NCI-H774 (cell line): ENCODE data around the gene MYRF.

ENCODE experiments used
- DNase-seq: peaks from one replicate; lab custom pipeline; 2025; lab: John Stamatoyannopoulos, UW

MYRF gene

DNA sequence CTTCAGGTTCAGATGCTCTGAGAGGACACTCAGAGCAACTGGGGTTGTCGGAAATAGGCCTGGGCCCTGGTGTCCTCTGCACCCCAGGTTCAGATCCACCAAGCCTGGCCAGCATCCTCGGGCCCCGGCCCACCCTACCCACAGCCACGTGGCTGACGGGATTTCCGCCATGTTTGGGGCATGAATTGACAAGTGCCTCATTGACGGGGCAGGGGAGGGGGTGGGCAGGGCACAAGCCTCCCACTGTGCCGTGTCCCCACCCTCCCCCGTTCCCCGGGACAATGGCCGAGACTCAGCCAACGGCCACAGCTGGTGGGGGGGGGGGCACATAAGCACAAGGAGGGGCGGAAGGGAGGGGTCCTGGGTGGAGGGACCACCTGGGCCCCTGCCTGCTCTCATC is 8.5 kb downstream of the MYRF start:
- DNase-seq, result no peak

DNA sequence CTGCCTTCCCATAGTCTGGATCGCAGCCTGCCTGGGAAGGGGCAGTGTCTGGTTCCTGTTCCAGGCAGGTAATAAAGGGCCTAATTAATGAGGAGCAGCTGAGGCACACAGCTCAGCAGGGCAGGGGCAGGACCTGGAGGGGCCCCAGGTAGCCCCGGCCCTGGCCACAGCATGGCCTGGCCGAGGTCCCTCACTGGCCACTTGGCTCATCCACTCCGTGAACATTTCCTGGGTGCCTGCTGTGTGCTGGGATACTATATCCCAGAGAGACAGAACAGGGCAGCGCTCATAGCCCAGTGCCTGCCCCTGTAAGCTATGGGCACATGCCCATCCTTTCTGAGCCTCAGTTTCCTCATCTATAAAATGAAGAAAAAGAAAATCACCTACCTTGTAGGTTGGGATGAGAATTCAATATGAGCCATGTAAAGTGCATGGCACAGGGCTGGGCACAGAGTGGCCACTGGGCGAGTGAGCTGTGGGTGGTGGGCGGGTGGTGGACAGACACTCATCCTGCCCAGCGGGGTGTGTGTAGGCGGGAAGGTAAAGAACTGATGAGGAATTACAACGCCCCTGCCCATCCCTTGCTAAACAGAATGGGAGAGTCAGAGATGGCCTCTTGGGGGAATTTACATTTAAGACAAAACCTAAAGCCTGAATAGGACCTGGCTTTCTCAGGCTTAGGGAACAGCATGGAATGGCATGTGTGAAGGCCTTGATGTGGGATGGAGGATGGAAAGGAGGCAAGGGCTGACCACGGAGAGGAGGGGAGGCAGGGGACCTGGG is 9.2 kb downstream of the MYRF start:
- no peak for DNase-seq

DNA sequence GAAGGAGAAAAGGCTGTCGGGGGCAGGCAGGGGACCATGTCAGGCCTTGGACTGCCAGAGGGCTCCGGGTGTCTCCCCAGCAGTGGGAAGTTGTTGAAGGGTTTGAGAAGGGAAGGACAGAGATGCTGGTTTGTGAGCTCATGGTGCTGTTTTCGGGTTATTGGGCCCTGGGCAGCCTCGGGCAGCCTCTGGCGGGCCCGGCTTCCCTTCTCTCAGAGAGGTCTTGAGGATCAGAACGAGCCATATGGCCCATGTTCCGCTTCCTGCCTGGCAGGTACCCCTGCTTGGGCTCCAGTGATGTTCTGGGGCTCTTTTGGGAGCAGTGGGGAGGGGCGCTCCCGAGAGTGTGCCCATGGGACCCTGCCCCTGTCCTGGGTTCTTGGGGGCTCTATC is 9.8 kb downstream of the MYRF start:
- DNase-seq, result no peak

DNA sequence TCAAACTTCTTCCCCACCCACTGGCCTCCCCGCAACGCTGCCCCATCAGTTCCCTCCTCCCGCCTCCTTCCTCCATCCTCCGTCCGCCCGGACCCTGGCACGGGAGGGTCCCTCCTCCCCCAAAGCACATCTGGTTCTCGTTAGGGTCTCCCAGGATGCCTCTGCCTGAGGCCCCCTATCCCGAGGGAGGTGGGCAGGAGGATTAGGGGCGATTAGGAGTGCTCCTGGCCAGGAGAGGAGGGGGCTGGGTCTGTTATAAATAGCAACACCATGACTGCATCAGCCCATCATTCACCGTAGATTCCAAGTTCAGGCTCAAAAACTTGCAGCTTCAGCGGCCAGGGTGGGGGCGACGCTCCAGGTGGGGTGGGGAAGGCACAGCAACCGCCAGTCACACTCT is 10.4 kb downstream of the MYRF start:
- DNase-seq, result no peak

DNA sequence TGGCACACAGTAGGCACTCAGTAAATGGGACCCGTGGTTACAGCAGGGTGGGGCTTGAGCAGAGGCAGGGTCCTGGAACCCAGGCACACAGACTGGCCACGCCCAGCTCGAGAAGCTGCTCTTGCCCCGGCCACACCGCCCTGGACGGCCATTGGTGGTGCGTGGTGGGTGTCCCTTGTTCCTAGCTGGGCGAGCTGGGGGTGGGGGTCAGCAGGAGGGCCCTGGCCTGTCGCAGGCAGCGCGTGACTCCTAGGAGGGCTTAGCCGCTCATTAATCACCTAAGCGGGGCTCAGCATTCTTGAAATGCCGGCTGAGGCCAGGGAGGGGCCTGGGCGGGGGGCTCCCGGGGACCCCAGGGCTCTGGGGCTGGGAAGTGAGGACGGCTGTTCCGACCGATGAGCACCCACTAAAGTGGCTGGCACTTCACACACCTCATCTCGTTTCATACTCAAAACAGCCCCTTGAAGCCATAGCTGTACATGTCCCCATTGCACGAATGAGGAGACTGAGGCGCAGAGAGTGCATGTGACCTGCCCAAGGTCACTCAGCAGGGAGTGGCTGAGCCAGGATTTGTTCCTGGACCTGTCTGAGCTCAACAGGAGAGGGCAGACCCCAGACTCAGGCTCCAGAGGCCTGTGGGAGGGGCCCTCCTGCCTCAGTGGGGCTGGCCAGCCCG is 11.6 kb downstream of the MYRF start:
- no peak for DNase-seq

DNA sequence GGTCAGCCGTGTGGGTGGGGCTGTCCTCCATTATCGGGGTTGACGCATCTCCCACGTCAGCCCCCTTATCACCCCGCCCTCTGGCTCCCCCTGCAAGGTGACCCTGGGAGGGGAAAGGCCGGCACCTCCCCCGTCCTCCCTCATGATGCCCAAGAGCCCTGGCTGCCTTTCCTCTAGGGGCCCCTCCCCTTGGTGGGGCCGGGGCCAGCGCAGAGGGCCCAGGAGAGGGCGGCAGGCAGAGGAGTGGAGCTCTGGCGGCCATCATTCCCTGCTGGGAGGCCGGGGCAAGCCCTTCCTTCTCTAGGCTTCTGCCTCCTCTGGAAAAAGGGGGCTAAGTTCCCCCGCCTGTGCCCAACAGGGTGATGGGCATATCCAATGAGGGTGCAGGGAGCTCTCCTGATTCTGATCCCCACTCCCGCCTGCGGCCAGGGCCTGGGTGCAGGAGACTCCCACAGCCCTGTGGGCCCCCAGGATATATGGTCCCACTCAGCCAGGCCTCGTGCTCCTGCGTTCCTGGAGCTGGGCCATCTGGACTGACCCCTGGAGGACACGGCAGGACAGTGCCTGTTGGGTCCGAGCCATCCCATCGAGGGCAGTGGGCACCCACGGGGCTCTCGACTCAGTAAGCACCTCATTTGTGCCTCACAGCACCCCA is 12.3 kb downstream of the MYRF start:
- no peak for DNase-seq

DNA sequence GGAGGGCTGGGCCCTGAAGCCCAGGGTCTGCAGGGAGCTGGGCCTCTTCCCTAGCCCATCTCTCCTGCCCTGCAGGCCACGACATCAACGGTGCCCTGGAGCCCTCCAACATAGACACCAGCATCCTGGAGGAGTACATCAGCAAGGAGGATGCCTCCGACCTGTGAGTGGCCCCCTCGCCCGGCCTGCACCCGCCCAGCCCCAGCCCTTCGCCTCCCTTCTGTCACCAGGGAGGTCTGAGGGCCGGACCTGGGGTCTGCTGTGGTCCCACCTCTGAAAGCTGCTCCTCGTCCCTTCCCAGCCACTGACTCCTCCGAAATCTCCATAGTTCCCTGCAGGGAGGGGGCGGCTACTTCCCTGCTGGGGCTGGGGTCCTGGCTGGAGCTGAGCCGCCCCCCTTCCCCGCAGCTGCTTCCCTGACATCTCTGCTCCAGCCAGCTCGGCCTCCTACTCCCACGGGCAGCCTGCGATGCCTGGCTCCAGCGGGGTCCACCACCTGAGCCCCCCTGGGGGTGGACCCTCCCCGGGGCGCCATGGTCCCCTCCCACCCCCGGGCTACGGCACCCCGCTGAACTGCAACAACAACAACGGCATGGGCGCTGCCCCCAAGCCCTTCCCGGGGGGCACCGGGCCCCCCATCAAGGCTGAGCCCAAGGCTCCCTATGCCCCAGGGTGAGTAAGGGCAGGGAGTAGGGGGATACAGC is 13.3 kb downstream of the MYRF start:
- DNase-seq, result no peak

DNA sequence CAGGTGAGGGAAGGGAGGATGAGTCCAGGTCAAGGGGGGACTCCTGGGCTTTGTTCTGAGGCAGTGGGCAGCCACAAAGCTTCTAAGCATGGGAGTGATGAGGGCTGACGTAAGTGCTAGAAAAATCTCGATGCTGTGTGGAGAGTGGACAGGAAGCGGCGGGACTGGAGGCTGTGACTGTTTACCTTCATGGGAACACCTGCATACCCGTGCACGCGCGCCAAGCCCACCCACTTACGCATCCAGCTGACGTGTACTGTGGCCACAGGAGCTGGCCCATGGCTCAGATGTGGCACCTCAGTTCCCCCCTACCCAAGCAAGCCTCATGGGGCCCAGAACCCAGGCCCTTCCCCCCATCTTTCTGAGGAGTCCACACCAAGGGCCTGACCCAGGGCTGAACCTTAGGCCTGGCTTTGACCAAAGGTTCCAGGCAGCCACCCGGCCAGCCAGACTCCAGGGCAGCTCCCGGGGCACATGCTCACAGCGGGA is 14.0 kb downstream of the MYRF start:
- DNase-seq, result peak; percentile 21

DNA sequence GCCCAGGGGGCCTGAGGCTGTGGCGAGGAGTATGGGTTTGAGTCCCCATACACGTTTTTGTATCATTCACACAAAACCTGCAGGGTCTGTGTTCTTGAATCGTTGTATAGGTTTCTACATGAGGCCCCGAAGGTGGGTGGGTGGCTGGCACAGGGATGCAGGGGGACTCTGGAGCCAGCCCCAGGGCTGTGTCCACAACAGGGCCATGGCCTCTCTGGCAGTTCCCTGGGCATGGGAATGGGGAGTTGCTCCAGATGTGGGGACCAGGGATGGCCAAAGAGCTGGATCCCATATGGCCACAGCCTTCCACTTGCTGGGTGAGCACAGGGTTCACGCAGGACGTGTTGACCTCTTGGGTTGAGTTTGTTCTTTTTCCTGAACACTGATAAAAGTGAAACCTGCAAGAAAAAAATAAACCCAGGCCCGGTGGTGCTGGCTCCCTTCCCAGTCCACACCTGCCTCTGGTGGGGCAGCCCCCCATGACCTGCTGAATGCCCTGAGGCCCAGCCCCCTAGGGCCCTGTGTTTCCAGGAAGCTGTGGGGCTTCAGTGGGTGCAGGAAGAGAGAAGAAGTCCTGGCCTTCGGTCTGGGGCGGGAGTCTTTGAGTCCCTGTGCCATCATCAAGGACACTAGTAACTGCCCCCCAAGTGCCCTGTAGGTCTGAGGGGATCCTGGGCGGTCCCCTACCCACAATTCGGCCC is 16.1 kb downstream of the MYRF start:
- DNase-seq, result no peak

DNA sequence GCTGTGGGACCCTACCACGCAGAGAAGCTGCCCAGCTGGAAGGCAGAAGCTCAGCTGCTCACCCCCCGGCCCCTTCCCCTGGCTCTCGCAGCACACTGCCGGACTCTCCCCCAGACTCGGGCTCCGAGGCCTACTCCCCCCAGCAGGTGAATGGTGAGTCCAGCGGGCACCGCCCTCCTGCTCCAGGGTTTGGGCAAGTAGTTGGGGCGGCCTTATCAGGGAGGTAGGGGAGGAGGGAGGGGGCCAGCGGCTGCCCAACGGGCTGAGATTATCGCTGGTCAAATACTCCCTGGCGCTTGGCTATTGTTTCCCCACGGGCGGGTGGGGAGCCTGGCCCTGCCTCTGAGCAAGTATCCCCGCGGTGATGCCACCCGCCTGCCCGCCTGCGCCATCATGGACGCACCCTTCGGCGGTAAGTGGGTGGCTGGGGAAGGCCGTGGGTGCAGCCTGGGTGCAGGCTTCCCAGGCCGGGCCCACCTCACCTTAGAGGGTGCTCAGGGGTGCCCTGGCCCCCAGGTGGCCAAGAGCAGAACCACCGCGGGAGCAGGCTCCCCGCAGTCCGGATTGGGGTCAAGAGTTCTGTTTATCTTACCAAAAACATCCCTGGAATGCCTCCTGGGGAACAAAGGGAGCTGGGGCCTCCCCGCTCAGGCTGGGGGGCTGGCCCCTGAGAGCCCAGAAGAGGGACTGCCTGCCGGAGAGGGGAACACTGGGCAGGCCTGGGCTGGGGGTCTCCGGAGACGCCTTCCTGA is 16.9 kb downstream of the MYRF start:
- no peak for DNase-seq

DNA sequence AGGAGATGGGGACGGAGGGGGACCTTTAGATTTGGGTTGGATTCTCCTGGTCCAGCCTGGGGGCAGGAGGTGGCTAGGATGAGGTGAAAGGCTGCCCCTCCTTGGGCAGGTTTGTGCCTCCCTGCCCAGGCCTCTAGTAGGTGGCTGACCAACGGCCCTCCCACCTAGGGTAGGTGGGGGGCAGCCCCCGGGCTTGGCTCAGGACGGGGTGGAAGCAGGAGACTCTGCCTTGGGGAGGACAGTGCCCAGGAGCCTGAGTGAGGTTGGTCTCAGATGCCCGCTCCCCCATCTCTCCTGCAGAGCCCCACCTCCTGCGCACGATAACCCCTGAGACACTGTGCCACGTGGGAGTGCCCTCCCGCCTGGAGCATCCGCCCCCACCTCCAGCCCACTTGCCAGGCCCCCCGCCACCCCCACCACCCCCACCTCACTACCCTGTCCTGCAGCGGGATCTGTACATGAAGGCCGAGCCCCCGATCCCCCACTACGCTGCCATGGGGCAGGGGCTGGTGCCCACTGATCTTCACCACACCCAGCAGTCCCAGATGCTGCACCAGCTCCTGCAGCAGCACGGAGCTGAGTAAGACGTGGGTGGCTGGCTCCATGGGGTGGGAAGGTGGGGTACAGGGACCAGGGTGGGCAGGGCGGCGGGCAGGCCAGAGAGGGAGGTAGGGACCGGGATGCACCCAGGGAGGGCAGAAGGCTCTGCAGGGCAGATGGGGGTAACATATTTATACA is 17.7 kb downstream of the MYRF start:
- no peak for DNase-seq

DNA sequence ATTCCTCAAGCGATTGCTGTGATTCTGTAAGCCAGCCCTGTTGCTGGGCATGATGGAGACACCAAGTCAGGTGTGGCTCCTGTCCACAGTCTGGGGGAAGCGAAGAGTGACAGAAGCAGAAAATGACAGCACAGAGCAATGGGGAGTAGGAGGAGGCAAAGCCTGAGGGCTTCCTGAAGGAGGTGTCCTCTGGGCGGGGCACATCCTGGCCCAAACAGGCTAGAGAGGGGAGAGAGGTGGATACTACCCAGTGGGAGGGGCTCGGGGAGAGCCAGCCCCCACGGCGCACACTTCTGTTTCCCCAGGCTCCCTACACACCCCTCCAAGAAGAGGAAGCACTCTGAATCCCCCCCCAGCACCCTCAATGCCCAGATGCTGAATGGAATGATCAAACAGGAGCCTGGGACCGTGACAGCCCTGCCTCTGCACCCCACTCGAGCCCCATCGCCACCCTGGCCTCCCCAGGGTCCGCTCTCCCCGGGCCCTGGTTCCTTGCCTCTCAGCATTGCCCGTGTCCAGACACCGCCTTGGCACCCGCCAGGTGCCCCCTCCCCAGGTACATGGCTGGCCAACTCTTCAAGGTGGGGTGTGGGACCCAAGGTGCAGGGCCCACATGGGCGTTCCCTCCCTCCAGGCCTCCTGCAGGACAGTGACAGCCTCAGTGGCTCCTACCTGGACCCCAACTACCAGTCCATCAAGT is 18.9 kb downstream of the MYRF start:
- no peak for DNase-seq

DNA sequence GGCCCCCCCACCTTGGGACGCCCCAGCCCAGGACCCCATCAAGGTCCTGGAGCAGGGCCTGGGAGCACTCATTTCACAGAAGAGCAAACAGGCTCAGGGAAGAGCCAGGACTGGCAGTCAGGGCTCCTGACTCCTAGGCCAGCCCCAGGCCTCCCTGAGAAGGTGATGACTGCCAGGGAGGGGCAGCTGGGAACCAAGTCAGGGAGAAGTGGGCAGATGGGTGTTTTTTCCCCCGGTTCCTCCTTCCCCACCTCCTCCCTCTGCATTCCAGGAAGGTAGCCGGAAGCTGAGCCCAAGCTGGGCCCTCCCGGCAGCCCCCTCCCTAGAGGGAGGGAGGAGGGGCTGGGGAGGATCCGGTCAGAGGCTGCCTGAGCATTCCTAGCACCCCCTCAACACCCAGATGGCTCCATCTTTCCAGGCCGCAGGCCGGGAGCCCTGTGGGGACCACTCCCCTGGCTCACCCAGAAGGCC is 19.6 kb downstream of the MYRF start:
- no peak for DNase-seq

DNA sequence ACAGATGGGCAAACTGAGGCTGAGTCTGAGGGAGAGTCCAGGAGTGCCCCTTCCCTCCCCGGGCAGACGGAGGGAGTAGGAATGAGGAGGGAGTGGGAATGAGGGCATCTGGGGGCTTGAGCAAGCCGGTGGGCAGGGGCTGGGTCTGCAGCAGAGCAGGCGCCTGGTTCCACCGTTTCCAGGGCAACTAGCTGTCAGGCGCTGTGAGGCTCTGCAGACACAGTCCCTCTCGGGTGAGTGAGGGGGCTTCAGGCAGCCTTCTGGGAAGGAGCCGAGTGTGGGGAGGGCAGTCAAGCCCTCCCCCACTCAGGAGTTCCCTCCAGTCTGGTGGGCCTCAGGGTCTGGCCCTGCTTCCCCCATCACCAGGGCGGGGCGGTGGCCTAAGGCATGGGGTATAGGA is 20.9 kb downstream of the MYRF start:
- DNase-seq, result no peak

DNA sequence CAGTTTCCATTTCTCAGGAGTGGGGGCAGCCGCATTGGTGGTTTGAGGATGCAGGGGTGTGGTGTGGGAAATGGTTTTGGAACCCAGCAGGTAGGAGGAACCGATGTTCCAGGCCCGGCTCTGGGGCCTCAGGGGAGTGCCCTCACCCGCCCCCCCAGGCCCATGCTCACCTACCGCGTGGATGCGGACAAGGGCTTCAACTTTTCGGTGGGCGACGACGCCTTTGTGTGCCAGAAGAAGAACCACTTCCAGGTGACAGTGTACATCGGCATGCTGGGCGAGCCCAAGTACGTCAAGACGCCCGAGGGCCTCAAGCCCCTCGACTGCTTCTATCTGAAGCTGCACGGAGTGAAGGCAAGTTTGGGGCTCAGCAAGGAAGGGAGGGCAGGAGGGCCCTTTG is 21.4 kb downstream of the MYRF start:
- DNase-seq, result no peak

DNA sequence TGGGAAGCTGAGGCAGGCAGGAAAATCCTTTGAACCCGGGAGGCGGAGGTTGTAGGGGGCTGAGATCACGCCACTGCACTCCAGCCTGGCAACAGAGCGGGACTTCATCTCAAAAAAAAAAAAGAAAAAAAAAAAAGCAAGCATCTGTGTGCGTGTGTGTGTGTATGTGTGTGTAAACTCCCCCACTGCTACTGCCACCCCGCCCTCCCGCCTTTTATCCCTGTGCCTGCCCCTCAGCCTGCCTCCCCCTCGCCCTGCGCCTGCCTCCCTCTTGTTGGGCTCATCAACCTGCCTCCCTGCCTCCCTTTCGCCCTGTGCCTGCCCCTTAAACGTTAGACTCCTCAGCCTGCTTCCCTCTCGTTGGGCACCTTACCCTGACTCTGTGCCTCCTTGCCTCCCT is 22.0 kb downstream of the MYRF start:
- DNase-seq, result no peak

DNA sequence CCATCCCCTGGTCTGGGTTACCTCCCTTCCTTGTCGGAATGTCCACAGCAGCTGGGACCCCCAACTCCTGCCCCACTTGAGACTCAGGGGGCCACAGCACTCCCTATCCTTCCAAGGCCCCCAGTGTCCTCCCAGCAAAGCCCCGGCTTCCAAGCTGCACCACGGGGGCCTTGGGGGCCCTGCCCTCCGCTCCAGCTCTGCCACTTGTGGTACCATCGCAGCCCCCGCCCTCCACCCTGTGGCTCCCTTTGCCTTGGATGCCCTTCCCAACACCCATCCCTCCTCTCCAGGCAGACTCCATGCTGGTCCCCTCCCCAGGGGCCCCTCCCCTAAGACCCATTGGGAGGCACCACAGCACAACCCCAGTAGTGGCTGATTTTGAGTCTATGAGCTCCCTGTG is 22.7 kb downstream of the MYRF start:
- DNase-seq, result no peak

DNA sequence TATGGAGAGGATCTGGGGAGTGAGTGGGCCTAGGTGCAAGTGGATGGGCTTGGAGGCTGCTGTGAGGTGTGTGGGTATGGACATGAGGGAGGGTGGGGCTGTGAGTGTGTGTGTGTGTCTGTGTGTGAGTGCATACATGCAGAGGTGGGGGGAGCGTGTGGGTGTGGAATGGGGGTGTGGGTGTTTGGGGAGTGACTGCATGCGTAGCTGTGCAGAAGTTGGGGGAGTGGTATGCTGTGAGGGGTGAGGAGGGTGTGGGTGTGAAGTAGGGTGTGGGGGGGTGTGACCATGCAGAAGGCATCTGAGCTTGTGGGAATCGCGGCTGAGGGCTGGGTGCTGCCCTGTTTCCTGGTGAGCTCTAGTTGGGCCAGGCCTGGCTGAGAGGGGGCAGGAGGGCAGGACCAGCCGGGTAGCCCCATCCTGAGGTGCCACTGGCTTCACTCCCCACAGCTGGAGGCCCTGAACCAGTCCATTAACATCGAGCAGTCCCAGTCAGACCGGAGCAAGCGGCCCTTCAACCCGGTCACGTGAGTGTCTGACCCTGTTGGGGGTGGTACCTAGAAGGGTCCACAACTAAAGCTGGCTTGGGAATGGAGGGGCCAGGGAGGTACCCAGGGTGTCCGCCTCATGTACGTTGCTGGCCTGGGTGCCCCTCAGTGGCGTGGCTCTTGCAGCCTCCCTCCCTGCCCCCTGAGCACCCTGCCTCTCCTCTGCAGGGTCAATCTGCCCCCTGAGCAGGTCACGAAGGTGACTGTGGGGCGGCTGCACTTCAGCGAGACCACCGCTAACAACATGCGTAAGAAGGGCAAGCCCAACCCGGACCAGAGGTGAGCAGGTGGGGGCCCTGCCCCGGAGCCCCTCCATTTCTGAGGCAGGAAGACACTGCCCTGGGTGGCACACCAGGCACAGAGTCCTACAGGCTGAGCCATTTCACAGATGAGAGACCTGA is 23.4 kb downstream of the MYRF start:
- DNase-seq, result no peak
